DOHH2 (cell line): ENCODE data around the gene DNASE1L2.

Experiments used
- EZH2phosphoT487 ChIP-seq: fragments of 200-600 bp; sonication (generic); IDR thresholded peaks from 2 replicates; pipeline ENCODE4 v1.6.1; 2017; ENCODE audit warnings: borderline replicate concordance, mild to moderate bottlenecking, antibody characterized with exemption, low read length, moderate library complexity, mixed read lengths
- TF ChIP-seq, protein P1 (sequence below): fragments of 200-600 bp; sonication (generic); IDR thresholded peaks from one replicate; pipeline ENCODE4 v1.5.1; 2014; ENCODE audit warnings: antibody characterized with exemption, mild to moderate bottlenecking, low read depth, low read length; ENCODE audit not compliant: poor library complexity, severe bottlenecking

DNA sequence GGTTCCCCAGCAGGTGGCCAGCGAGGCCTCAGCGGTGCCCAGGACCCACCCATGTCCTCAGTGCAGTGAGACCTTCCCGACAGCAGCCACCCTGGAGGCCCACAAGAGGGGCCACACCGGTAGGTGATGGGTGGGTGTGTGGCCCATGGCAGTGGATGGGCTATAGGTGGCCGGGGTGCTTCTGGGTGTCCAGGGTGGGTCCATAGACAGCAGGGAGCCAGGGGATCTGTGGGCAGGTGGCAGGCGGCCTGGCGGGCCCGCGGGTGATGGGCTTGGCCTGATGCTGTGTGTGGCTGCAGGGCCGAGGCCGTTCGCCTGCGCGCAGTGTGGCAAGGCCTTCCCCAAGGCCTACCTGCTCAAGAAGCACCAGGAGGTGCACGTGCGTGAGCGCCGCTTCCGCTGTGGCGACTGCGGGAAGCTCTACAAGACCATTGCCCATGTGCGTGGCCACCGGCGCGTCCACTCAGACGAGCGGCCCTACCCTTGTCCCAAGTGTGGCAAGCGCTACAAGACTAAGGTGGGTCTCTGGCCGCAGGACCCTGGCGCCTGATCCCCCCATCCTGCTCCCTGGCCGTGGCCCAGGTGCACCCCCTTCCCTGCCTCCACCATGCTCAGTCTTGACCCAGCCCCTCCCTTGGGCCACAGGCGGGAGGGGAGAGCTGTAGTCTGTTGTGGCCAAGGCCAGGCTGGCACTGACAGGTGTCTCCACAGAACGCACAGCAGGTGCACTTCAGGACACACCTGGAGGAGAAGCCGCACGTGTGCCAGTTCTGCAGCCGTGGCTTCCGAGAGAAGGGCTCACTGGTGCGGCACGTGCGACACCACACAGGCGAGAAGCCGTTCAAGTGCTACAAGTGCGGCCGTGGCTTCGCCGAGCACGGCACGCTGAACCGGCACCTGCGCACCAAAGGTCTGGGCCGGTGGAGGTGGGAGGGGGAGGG, 2.1 kb upstream of the DNASE1L2 start:
- TF ChIP-seq, protein P1, sequence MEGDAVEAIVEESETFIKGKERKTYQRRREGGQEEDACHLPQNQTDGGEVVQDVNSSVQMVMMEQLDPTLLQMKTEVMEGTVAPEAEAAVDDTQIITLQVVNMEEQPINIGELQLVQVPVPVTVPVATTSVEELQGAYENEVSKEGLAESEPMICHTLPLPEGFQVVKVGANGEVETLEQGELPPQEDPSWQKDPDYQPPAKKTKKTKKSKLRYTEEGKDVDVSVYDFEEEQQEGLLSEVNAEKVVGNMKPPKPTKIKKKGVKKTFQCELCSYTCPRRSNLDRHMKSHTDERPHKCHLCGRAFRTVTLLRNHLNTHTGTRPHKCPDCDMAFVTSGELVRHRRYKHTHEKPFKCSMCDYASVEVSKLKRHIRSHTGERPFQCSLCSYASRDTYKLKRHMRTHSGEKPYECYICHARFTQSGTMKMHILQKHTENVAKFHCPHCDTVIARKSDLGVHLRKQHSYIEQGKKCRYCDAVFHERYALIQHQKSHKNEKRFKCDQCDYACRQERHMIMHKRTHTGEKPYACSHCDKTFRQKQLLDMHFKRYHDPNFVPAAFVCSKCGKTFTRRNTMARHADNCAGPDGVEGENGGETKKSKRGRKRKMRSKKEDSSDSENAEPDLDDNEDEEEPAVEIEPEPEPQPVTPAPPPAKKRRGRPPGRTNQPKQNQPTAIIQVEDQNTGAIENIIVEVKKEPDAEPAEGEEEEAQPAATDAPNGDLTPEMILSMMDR = no peak
- no peak for TF ChIP-seq EZH2phosphoT487
